HEK293T (cell line): ENCODE data around the gene ANGEL1.

ENCODE experiments used
- CTCF ChIA-PET: fragments of 350-600 bp; formaldehyde crosslinking; extraction: SDS; loops from one replicate; lab custom pipeline; 2021; ENCODE audit warnings: antibody characterized with exemption, inconsistent platforms; lab: Yijun Ruan, JAX
- POLR2A ChIA-PET: fragments of 350-600 bp; formaldehyde crosslinking; extraction: SDS; loops from one replicate; lab custom pipeline; 2020; ENCODE audit warnings: antibody characterized with exemption, inconsistent platforms; lab: Yijun Ruan, JAX
- DNase-seq: peaks from one replicate; pipeline ENCODE4 v3.0.0; 2012; ENCODE audit warnings: mixed read lengths; ENCODE audit errors: extremely low spot score
- ARNT ChIP-seq: fragments of 450-650 bp; IDR thresholded peaks from 2 replicates; pipeline ENCODE4 v1.6.1; 2017; ENCODE audit warnings: mild to moderate bottlenecking
- BHLHE40 ChIP-seq: fragments of 450-650 bp; IDR thresholded peaks from 2 replicates; pipeline ENCODE4 v1.6.1; 2016; ENCODE audit warnings: mild to moderate bottlenecking, moderate library complexity, borderline replicate concordance
- CTBP1 ChIP-seq: fragments of 450-650 bp; IDR thresholded peaks from 2 replicates; pipeline ENCODE4 v1.6.1; 2016; ENCODE audit warnings: borderline replicate concordance
- ELF4 ChIP-seq: fragments of 450-650 bp; IDR thresholded peaks from 2 replicates; pipeline ENCODE4 v1.6.1; 2017; ENCODE audit warnings: antibody characterized with exemption
- FOXA1 ChIP-seq: fragments of 450-650 bp; IDR thresholded peaks from 2 replicates; pipeline ENCODE4 v1.6.1; 2016; ENCODE audit warnings: mild to moderate bottlenecking
- FOXK2 ChIP-seq: fragments of 450-650 bp; IDR thresholded peaks from 2 replicates; pipeline ENCODE4 v1.6.1; 2016; ENCODE audit warnings: mild to moderate bottlenecking
- FOXM1 ChIP-seq: fragments of 450-650 bp; IDR thresholded peaks from 2 replicates; pipeline ENCODE4 v1.6.1; 2017; ENCODE audit warnings: mild to moderate bottlenecking, borderline replicate concordance
- HDGF ChIP-seq: fragments of 450-650 bp; IDR thresholded peaks from 2 replicates; pipeline ENCODE4 v1.6.1; 2017; ENCODE audit warnings: antibody characterized with exemption, borderline replicate concordance
- L3MBTL2 ChIP-seq: fragments of 450-650 bp; conservative IDR thresholded peaks from 2 replicates; pipeline ENCODE4 v1.6.1; 2016; ENCODE audit warnings: mild to moderate bottlenecking
- LEF1 ChIP-seq: fragments of 450-650 bp; IDR thresholded peaks from 2 replicates; pipeline ENCODE4 v1.6.1; 2017; ENCODE audit warnings: mild to moderate bottlenecking, borderline replicate concordance
- NFRKB ChIP-seq: fragments of 450-650 bp; IDR thresholded peaks from 2 replicates; pipeline ENCODE4 v1.6.1; 2016; ENCODE audit warnings: mild to moderate bottlenecking, moderate library complexity
- PKNOX1 ChIP-seq: fragments of 450-650 bp; IDR thresholded peaks from 2 replicates; pipeline ENCODE4 v1.6.1; 2016
- SP1 ChIP-seq: fragments of 450-650 bp; IDR thresholded peaks from 2 replicates; pipeline ENCODE4 v1.6.1; 2017
- SUZ12 ChIP-seq: fragments of 450-650 bp; IDR thresholded peaks from 2 replicates; pipeline ENCODE4 v1.6.1; 2016; ENCODE audit warnings: mild to moderate bottlenecking
- TARDBP ChIP-seq: fragments of 450-650 bp; IDR thresholded peaks from 2 replicates; pipeline ENCODE4 v1.6.1; 2016
- ZNF384 ChIP-seq: fragments of 450-650 bp; IDR thresholded peaks from 2 replicates; pipeline ENCODE4 v1.6.1; 2016

The ANGEL1 gene

GRCh38 chr14:76780875-76781647 is 31.6 kb downstream of the ANGEL1 start:
- POLR2A ChIA-PET: interaction anchor here (3.0 kb wide), 1 partner anchor 31 kb away, joined by 7 read pairs; the partner anchor contains the start of gene ANGEL1
- TF ChIP-seq FOXK2 (no peak), ELF4 (no peak), L3MBTL2 (no peak), ZNF384 (no peak), BHLHE40 (no peak), SUZ12 (no peak), FOXA1 (no peak), TARDBP (no peak), ARNT (no peak), NFRKB (no peak), SP1 (no peak), PKNOX1 (no peak), FOXM1 (no peak), LEF1 (no peak), HDGF (no peak), CTBP1 (no peak)
- CTCF ChIA-PET: interaction anchor here (0.6 kb wide), 1 partner anchor 764 kb away, joined by 4 read pairs; no protein-coding TSS in a partner anchor
- DNase-seq: no peak

GRCh38 chr14:76780360-76780759 is 32.3 kb downstream of the ANGEL1 start:
- POLR2A ChIA-PET: interaction anchor here (3.0 kb wide), 1 partner anchor 32 kb away, joined by 7 read pairs; the partner anchor contains the start of gene ANGEL1
- CTCF ChIA-PET: interaction anchor here (0.6 to 1.1 kb wide), 2 partner anchors 71 to 763 kb away, joined by 3 to 4 read pairs; no protein-coding TSS in a partner anchor

GRCh38 chr14:76780058-76780345 is 32.7 kb downstream of the ANGEL1 start:
- TF ChIP-seq TARDBP (no peak), SP1 (no peak), L3MBTL2 (no peak), NFRKB (no peak), ELF4 (no peak), CTBP1 (no peak), LEF1 (no peak), SUZ12 (no peak), ZNF384 (no peak), HDGF (no peak), BHLHE40 (no peak)
- no peak for DNase-seq
- ChIA-PET CTCF (interaction anchor here (1.1 kb wide), 1 partner anchor 70 kb away, joined by 3 read pairs; no protein-coding TSS in a partner anchor), POLR2A (interaction anchor here (3.0 kb wide), 1 partner anchor 32 kb away, joined by 7 read pairs; the partner anchor contains the start of gene ANGEL1)

More at GRCh38 chr14:76780360-76780759, 32.3 kb downstream of the ANGEL1 start:
- TF ChIP-seq FOXK2 (no peak), LEF1 (no peak), SUZ12 (no peak), FOXA1 (no peak), ARNT (no peak), L3MBTL2 (no peak), TARDBP (no peak), FOXM1 (no peak), ELF4 (no peak), CTBP1 (no peak)
- DNase-seq: no peak

GRCh38 chr14:76779221-76780057 is 33.2 kb downstream of the ANGEL1 start:
- no peak for DNase-seq
- ChIA-PET CTCF (interaction anchor here (1.1 kb wide), 1 partner anchor 70 kb away, joined by 3 read pairs; no protein-coding TSS in a partner anchor), POLR2A (interaction anchor here (3.0 kb wide), 1 partner anchor 33 kb away, joined by 7 read pairs; the partner anchor contains the start of gene ANGEL1)
- TF ChIP-seq SUZ12 (no peak), HDGF (no peak), BHLHE40 (no peak), L3MBTL2 (no peak), ZNF384 (no peak), LEF1 (no peak)

GRCh38 chr14:76778546-76779215 is 34.0 kb downstream of the ANGEL1 start:
- TF ChIP-seq PKNOX1 (no peak), SP1 (no peak), ARNT (no peak), LEF1 (no peak), FOXK2 (no peak), TARDBP (no peak), NFRKB (no peak), SUZ12 (no peak), FOXM1 (no peak), FOXA1 (no peak), CTBP1 (no peak), ELF4 (no peak), HDGF (no peak), L3MBTL2 (no peak), ZNF384 (no peak), BHLHE40 (no peak)
- ChIA-PET CTCF (no interaction called here), POLR2A (interaction anchor here (3.0 kb wide), 1 partner anchor 34 kb away, joined by 7 read pairs; the partner anchor contains the start of gene ANGEL1)
- DNase-seq: no peak
